Measurements from ENCODE around the gene RSF1. TPM values are rescaled to one million over a fixed set of nuclear protein-coding genes. Genes with fewer than 3 reads are reported as not detected.
"Not testable (repeated sequence)": the region's sequence is repeated elsewhere in the genome, so short reads cannot be mapped to it uniquely, and the experiment has no call there.

RSF1 gene
- total RNA-seq, 8 experiments from 2014 or later, result 37.1 to 94.8 (median 55.2) TPM

GRCh38 chr11:77822126-77822525 is 1.6 kb upstream of the RSF1 start:
- WGBS, 10 experiments, result 39 to 86% (median 73%) methylated on average over 5 to 13 of the region's 13 CpGs
- H3K27ac ChIP-seq; in situ Hi-C loops (cut with MboI; ENCODE audit: low pct_unique_long_range_greater_than_20kb in 2 of 9, low sequenced_read_pairs in 9 of 9, unreplicated experiment in 9 of 9); H3K4me1 ChIP-seq (replicated peaks in 1 of 2); ATAC-seq (replicated peaks in 6 of 8): not testable (repeated sequence)
- peak overlapping the region; percentile 73 to 96 (median 82) for H3K4me3 ChIP-seq

- in situ Hi-C loops (cut with MboI; ENCODE audit: low pct_unique_long_range_greater_than_20kb in 2 of 9, low sequenced_read_pairs in 9 of 9, unreplicated experiment in 9 of 9), result no loop called here
- peak; percentile 0 to 11 (median 2) for ATAC-seq (replicated peaks in 6 of 8)
- H3K4me1 ChIP-seq (replicated peaks in 1 of 2), result peaks cover 4 to 5% of the 10 kb centered on the region in 2 donors
- H3K27ac ChIP-seq, result peak overlapping the region in 1 of 2 donors; percentile 19
- H3K4me3 ChIP-seq, result peak overlapping the region; percentile 73 to 96 (median 82)
- 0 to 10% (median 0%) methylated on average over 1 to 10 of the region's 16 CpGs; no CpG with 5 or more reads in 4 of the 10 experiments for WGBS, 10 experiments
Measured at GRCh38 chr11:77821349-77821851, 878 bp upstream of the RSF1 start.

- ATAC-seq (replicated peaks in 6 of 8), result peak; percentile 9 to 50 (median 35)
- H3K4me3 ChIP-seq, result peak overlapping the region; percentile 73 to 96 (median 82)
- no CpG with 5 or more reads among the region's 55 CpGs for WGBS, 10 experiments
- in situ Hi-C loops (cut with MboI; ENCODE audit: low pct_unique_long_range_greater_than_20kb in 2 of 9, low sequenced_read_pairs in 9 of 9, unreplicated experiment in 9 of 9), result no loop called here
- peak overlapping the region; percentile 87 to 96 for H3K27ac ChIP-seq
- peaks cover 4 to 5% of the 10 kb centered on the region in 2 donors for H3K4me1 ChIP-seq (replicated peaks in 1 of 2)
Measured at GRCh38 chr11:77819921-77820564, 479 bp downstream of the RSF1 start.

GRCh38 chr11:77819411-77819920 is 1.1 kb downstream of the RSF1 start:
- whole genome bisulfite sequencing, 10 experiments, result 0 to 4% (median 0%) methylated on average over 1 to 11 of the region's 19 CpGs; no CpG with 5 or more reads in 3 of the 10 experiments
- in situ Hi-C loops (cut with MboI; ENCODE audit: low pct_unique_long_range_greater_than_20kb in 2 of 9, low sequenced_read_pairs in 9 of 9, unreplicated experiment in 9 of 9), result no loop called here
- H3K4me1 ChIP-seq (replicated peaks in 1 of 2), result peaks cover 4 to 5% of the 10 kb centered on the region in 2 donors
- peak overlapping the region; percentile 73 to 96 (median 82) for H3K4me3 ChIP-seq
- H3K27ac ChIP-seq, result peak overlapping the region; percentile 87 to 96
- ATAC-seq (replicated peaks in 6 of 8), result peak; percentile 39 to 62 (median 50)

- WGBS, 10 experiments, result 71 to 100% (median 100%) methylated on average over 1 of the region's 1 CpG; no CpG with 5 or more reads in 2 of the 10 experiments
- in situ Hi-C loops (cut with MboI; ENCODE audit: low pct_unique_long_range_greater_than_20kb in 2 of 9, low sequenced_read_pairs in 9 of 9, unreplicated experiment in 9 of 9), result no loop called here
- H3K4me3 ChIP-seq, result no peak overlapping the region
- H3K27ac ChIP-seq, result no peak overlapping the region
- ATAC-seq (replicated peaks in 6 of 8), result no peak
- peaks cover 4 to 5% of the 10 kb centered on the region in 2 donors for H3K4me1 ChIP-seq (replicated peaks in 1 of 2)
Measured at GRCh38 chr11:77815459-77815858, 5.1 kb downstream of the RSF1 start.

- 90 to 100% (median 96%) methylated on average over 3 of the region's 3 CpGs; no CpG with 5 or more reads in 1 of the 10 experiments for WGBS, 10 experiments
- no peak for ATAC-seq (replicated peaks in 6 of 8)
- Histone ChIP-seq H3K27ac (no peak overlapping the region), H3K4me1 (replicated peaks in 1 of 2) (peaks cover 4 to 5% of the 10 kb centered on the region in 2 donors), H3K4me3 (no peak overlapping the region)
- in situ Hi-C loops (cut with MboI; ENCODE audit: low pct_unique_long_range_greater_than_20kb in 2 of 9, low sequenced_read_pairs in 9 of 9, unreplicated experiment in 9 of 9), result no loop called here
Measured at GRCh38 chr11:77814848-77815247, 5.7 kb downstream of the RSF1 start.

GRCh38 chr11:77813256-77813655 is 7.3 kb downstream of the RSF1 start:
- WGBS, 10 experiments, result 45 to 100% (median 93%) methylated on average over 1 to 8 of the region's 9 CpGs; no CpG with 5 or more reads in 2 of the 10 experiments
- H3K4me3 ChIP-seq, result no peak overlapping the region
- peaks cover under 1 to 1% of the 10 kb centered on the region in 2 donors for H3K4me1 ChIP-seq (replicated peaks in 1 of 2)
- no peak overlapping the region for H3K27ac ChIP-seq
- ATAC-seq (replicated peaks in 6 of 8), result no peak
- in situ Hi-C loops (cut with MboI; ENCODE audit: low pct_unique_long_range_greater_than_20kb in 2 of 9, low sequenced_read_pairs in 9 of 9, unreplicated experiment in 9 of 9), result no loop called here

- Histone ChIP-seq H3K4me3 (no peak overlapping the region), H3K4me1 (replicated peaks in 1 of 2) (no peaks in the 10 kb centered on the region), H3K27ac (no peak overlapping the region)
- no peak for ATAC-seq (replicated peaks in 6 of 8)
- 87 to 100% (median 100%) methylated on average over 1 to 2 of the region's 2 CpGs; no CpG with 5 or more reads in 2 of the 10 experiments for WGBS, 10 experiments
- in situ Hi-C loops (cut with MboI; ENCODE audit: low pct_unique_long_range_greater_than_20kb in 2 of 9, low sequenced_read_pairs in 9 of 9, unreplicated experiment in 9 of 9), result no loop called here
Measured at GRCh38 chr11:77806993-77807392, 13.5 kb downstream of the RSF1 start.

GRCh38 chr11:77806415-77806814 is 14.1 kb downstream of the RSF1 start:
- H3K4me1 ChIP-seq (replicated peaks in 1 of 2), result no peaks in the 10 kb centered on the region
- H3K27ac ChIP-seq, result no peak overlapping the region
- ATAC-seq (replicated peaks in 6 of 8), result no peak
- H3K4me3 ChIP-seq, result no peak overlapping the region
- in situ Hi-C loops (cut with MboI; ENCODE audit: low pct_unique_long_range_greater_than_20kb in 2 of 9, low sequenced_read_pairs in 9 of 9, unreplicated experiment in 9 of 9), result no loop called here

- in situ Hi-C loops (cut with MboI; ENCODE audit: low pct_unique_long_range_greater_than_20kb in 2 of 9, low sequenced_read_pairs in 9 of 9, unreplicated experiment in 9 of 9), result no loop called here
- Histone ChIP-seq H3K4me1 (replicated peaks in 1 of 2) (no peaks in the 10 kb centered on the region), H3K27ac (no peak overlapping the region), H3K4me3 (no peak overlapping the region)
- ATAC-seq (replicated peaks in 6 of 8), result no peak
- WGBS, 10 experiments, result 75 to 92% (median 89%) methylated on average over 1 to 3 of the region's 3 CpGs; no CpG with 5 or more reads in 5 of the 10 experiments
Measured at GRCh38 chr11:77801477-77801876, 19.0 kb downstream of the RSF1 start.

- H3K4me1 ChIP-seq (replicated peaks in 1 of 2), result no peaks in the 10 kb centered on the region
- in situ Hi-C loops (cut with MboI; ENCODE audit: low pct_unique_long_range_greater_than_20kb in 2 of 9, low sequenced_read_pairs in 9 of 9, unreplicated experiment in 9 of 9), result no loop called here
- peak in 2 of 8 experiments; percentile 21 to 45 for ATAC-seq (replicated peaks in 6 of 8)
- H3K4me3 ChIP-seq, result no peak overlapping the region
- H3K27ac ChIP-seq, result no peak overlapping the region
Measured at GRCh38 chr11:77800449-77800848, 20.1 kb downstream of the RSF1 start.

GRCh38 chr11:77799338-77799737 is 21.2 kb downstream of the RSF1 start:
- 18 to 100% (median 91%) methylated on average over 1 to 3 of the region's 3 CpGs; no CpG with 5 or more reads in 1 of the 10 experiments for WGBS, 10 experiments
- in situ Hi-C loops (cut with MboI; ENCODE audit: low pct_unique_long_range_greater_than_20kb in 2 of 9, low sequenced_read_pairs in 9 of 9, unreplicated experiment in 9 of 9), result no loop called here
- Histone ChIP-seq H3K4me3 (no peak overlapping the region), H3K4me1 (replicated peaks in 1 of 2) (no peaks in the 10 kb centered on the region), H3K27ac (no peak overlapping the region)
- no peak for ATAC-seq (replicated peaks in 6 of 8)

- H3K27ac ChIP-seq, result no peak overlapping the region
- in situ Hi-C loops (cut with MboI; ENCODE audit: low pct_unique_long_range_greater_than_20kb in 2 of 9, low sequenced_read_pairs in 9 of 9, unreplicated experiment in 9 of 9), result no loop called here
- 63 to 100% (median 100%) methylated on average over 1 to 2 of the region's 2 CpGs; no CpG with 5 or more reads in 2 of the 10 experiments for WGBS, 10 experiments
- ATAC-seq (replicated peaks in 6 of 8), result no peak
- H3K4me1 ChIP-seq (replicated peaks in 1 of 2), result no peaks in the 10 kb centered on the region
- no peak overlapping the region for H3K4me3 ChIP-seq
Measured at GRCh38 chr11:77793972-77794371, 26.6 kb downstream of the RSF1 start.

Data from motor neuron (in vitro differentiated cells).